ENCODE results near the gene STX1A.

The STX1A gene

DNA sequence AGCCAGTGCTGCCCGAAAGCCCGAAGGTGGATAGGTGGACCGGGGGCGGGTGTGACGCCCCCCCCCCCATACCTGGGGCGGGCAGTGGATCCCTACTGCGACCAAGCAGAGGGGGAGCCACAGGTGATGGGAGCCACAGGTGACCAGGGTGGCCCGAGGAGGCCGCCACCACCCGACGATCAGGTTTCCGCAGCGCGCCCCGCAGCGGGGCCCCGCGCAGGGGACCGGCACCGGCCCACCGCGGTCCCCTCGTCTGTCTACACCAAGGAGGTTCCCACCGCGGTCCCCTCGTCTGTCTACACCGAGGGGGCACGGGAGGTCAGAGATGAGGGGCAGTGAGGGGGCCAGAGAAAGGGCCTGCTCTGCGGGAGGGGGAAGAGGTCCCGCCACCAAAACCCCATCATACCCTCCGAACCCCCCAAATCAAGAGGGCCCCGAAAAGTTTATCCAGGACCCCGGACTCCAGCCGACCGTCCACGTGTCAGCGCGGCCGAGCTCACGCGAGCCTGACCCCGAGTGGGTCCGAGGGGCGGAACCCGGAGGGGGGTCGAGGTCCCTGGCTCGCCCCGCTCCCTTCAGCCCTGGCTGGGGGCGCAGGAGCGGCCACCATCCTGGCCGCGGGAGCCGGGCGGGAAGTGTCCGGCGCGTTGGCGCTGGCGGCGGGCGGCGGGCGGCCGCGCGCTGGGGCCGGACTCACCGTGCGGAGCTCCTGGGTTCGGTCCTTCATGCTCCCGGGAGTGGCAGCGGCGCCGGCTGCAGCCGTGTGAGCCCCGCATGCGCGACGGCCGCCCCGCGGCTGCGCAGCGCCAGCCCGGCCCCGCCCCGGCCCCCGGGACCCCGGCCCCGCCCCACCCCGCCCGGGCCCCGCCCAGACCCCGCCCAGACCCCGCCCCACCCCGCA is at the start of gene STX1A:
STX1A (minus strand) TSS at position 765 of the 901 bp plus-strand sequence; CDS start at position 727, 38 bp downstream.
- DNase-seq (ENCODE audit: low spot score), result peak; percentile 99

DNA sequence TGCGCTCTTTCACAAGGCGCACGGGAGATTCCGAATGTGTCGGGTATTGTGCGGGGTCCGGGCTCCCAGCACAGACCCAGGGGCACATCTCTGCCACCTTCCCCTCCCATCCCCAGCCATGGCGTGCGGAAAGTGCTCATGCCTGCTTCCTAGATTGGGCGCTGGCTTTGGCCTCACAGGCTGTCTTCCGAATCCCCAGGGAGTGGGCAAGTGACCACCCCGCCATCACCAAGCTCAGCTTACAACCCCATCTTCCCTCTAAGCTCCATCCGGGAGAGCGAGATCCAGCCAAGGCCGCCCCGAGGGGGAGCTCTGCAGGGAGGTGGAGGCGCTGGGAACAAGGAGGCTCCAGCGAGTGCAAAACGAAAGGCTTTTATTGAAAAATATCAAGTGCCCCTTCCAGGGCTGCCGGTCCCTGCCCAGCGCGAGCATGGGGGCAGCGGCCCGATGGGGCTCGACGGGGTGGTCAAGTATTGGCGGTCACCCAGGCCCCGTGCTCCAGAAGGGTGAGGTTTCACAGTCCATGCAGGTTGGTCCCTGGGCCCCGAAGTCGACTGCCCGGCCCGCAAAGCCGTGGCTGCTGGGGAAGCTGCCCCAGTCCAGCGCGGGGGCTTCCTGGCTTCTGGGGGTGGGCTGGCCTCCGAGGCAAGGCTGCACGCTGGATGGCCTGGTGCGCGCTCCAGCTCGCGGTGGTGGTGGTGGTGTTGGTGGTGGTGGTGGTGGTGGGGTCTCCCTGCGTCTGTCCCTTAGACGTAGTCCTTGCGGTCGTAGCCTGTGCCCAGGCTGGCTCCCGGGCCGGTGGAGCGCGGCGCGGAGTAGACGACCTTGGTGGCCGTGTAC is 49.4 kb upstream of the STX1A start:
- no peak for DNase-seq (ENCODE audit: low spot score)

GRCh38 chr7:73766556-73767229 is 47.2 kb upstream of the STX1A start:
- no peak for DNase-seq (ENCODE audit: low spot score)

- no peak for DNase-seq (ENCODE audit: low spot score)
These were observed 43.2 kb upstream of the STX1A start for GRCh38 chr7:73762659-73762999.

DNA sequence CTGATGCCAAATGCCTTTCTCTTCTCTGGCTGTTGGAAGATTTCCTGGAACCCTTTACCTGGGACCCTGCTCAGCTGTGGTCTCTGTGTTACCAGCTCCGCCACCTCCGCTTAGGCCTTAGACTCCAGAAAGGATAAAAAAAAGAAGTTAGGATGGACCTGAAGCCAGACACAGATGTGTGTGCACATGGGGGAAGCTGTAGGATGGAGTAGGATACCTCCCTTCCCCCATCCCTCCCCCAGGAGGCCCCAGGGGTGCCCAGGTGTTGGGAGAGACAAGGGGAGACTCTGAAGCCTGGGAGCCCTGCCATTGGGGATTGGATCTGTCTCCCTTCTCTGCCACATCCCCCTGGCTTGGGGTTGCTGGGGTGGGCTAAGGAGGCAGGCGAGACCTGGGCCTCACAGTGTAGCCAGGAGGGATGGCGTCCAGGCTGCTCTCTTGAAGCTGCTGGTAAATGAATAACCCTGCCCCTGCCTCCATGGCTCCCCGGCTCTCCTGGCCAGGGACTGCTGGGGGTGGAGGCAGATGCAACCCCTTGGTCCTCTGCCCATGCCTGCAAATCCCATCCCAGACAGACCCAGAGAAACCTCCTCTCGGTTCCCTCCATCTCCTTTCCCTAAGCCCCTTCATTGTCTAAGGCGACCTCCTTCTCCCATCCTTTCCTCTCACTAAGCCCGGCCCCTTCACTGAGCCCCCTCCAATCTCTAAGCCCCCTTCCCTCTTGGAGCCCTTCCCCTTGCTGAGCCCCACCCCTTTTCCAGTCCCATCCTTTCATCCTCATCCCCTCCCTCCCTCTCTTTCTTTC is 42.6 kb upstream of the STX1A start:
- no peak for DNase-seq (ENCODE audit: low spot score)

DNA sequence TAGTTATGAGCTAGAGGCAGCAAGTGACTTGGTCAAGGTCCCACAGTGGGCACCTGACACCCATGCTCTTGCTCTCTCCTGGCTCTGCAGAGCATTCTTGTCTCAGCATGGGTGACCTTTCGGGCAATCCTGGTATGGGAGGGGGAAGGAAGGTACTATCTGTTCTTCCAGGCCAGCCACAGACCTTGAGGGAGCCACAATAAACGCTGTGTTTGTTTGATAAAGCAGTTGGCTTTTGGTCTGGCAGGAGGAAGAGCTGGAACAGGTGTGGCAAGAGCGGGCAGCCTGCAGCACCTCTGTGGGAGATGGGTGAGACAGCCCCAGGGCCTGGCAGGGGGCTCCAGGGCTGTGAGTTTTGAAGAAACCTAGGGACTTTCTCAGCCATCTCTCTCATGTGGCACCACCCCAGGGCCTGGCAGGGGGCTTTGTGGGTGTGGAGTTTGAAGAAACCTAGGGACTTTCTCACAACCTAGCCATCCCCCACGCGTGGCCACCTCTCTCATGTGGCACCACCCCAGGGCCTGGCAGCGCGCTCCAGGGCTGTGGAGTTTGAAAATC is 39.2 kb upstream of the STX1A start:
- DNase-seq (ENCODE audit: low spot score), result no peak

DNA sequence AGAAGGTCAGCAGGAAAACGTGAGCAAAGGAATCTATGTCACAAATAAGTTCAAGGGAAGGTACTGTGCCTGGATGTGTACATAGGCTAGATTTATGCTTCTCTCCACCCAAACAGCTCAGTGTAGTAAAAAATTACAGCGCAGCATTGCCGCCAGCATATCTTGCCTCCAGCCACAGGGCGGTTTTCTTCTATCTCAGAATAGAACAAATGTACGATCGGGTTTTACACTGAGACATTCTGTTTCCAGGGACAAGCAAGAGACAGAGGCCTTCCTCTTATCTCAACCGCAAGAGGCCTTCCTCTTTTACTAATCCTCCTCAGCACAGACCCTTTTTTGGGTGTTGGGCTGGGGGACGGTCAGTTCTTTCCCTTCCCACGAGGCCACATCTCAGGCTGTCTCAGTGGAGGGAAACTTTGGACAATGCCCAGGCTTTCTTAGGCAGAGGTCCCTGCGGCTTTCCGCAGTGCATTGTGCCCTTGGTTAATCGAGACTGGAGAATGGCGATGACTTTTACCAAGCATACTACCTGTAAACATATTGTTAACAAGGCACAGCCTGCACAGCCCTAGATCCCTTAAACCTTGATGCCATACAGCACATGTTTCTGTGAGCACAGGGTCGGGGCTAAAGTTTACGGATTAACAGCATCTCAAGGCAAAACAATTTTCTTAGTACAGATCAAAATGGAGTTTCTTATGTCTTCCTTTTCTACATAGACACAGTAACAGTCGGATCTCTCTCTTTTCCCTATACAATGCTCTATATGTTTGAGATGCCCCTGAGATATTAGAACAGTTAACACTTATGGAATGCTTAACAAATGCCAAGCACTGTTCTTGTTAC is 30.7 kb upstream of the STX1A start:
- DNase-seq (ENCODE audit: low spot score), result no peak

DNA sequence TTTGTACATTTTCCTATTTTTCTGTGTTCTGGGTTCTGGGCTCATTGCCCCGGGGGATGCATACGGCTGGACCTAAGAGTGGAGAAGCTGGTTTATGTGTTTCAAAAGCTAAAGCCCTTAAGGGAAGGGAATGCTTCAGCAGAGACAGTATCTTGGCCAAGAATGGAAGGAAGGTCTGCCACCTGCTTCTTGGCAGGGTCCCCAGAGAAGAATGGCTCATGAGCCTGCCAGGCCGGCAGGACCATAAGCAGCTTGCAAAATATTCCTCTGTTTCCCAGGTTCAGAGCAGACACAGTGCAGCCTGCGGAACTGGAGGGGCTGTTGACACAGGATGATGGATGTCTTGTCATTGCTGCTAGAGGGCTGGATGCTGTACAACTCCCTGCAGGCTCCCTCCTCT is 26.9 kb upstream of the STX1A start:
- DNase-seq (ENCODE audit: low spot score), result no peak

DNA sequence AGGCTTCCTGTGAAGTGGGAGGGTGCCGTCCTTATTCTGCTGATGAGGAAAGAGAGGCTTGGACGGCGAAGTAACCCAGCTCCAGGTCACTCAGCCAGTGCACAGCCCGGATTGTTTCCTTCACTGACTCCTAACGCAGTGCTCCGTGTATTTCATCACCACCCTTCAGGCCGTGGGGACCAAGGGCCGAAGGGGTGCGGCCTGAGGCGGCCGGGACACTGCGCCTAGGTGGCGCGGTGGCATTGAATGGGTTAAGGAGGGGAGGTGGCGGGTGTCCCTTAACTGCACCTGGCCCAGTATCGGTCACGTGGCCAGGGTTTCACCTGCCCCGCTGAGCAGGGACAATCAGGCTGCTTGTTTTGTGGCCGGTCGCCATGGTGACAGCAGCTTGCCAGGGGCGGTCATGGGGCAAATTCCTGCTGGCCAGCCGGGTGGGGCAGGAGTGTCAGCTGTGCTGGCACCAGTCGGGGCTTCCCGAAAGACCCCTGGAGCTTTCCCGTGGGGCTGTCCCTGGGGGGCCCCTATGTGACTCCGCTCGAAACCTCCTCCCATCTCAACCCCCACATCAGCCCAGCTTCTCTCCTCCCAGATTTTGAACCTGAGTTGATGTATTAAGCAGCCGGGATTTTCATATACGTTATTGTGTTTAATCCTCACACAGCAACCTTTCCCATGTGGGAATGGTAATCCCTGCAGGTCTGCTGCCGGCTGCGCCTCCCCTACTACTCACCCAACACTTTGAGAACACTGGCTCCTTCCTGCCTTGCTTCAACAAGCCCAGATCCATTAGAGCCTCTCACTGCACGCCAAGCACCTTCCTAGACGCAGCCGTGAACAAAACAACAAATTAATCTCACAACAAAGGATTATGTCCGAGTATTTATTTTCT is 23.5 kb upstream of the STX1A start:
- peak; percentile 77 for DNase-seq (ENCODE audit: low spot score)

- DNase-seq (ENCODE audit: low spot score), result no peak
These were observed 22.9 kb upstream of the STX1A start for GRCh38 chr7:73742338-73742752.

GRCh38 chr7:73741600-73741999 is 22.1 kb upstream of the STX1A start:
- no peak for DNase-seq (ENCODE audit: low spot score)

GRCh38 chr7:73740771-73741170 is 21.3 kb upstream of the STX1A start:
- no peak for DNase-seq (ENCODE audit: low spot score)

- DNase-seq (ENCODE audit: low spot score), result no peak
These were observed 20.7 kb upstream of the STX1A start for GRCh38 chr7:73740212-73740611.

DNA sequence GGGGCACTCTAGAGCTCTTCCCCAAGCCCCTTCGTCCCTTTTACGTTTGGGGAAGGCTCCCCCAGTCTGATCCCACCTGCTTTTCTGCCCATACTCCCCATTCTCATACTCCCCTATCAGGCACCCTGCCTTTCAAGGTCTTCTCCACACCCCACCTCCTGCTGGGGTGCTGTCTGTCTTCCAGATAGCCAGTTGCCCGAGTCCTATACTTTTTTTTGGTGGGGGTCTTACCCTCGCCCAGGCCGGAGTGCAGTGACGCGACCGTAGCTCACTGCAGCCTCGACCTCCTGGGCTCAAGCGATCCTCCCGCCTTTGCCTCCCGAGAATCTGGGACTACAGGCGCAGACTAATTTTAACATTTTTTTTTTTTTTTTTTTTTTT is 19.9 kb upstream of the STX1A start:
- no peak for DNase-seq (ENCODE audit: low spot score)

GRCh38 chr7:73738612-73739386 is 19.3 kb upstream of the STX1A start, which contains the start of gene ABHD11:
TSS of gene ABHD11 (minus strand) at chr7:73738802. CDS start at chr7:73738770, 32 bp downstream.
- DNase-seq (ENCODE audit: low spot score), result peak; percentile 97

DNA sequence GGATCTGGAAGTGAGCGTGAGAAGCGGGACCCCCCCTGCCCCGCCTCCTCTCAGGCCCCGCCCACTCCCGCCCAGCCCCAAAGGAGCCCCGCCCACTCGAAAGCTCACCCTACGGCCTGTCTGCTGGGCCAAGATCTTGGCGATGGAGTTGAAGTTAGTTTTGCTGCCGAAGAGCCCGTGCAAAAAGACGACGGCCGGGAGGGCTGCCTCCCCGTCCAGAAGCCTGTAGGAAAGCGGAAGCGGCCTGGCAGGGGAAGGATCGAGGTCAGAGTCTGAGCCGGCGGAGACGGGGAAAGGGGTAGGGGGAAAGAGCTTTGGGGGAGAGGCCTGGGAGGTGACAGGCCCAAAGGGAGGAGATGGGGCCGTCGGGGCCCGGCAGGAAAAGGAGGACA is 18.7 kb upstream of the STX1A start:
- peak; percentile 79 for DNase-seq (ENCODE audit: low spot score)

- DNase-seq (ENCODE audit: low spot score), result no peak
These were observed 18.2 kb upstream of the STX1A start for GRCh38 chr7:73737491-73738219.

- DNase-seq (ENCODE audit: low spot score), result no peak
These were observed 17.4 kb upstream of the STX1A start for GRCh38 chr7:73736885-73737284.

All from D341Med (cell line).